Occipital lobe (tissue), 2 donors: ENCODE results near the gene BAG3. TPM values are rescaled to one million over a fixed set of nuclear protein-coding genes. Genes with fewer than 3 reads are reported as not detected.

Experiments
- DNase-seq: peaks from one replicate; lab custom pipeline; 2025; lab: John Stamatoyannopoulos, UW
- total RNA-seq: library from RNA; depleted of rRNA; stranded (reverse); fragments of >200 nt; gene quantifications from one replicate; pipeline ENCODE4 v1.2.3, GENCODE V29; 2014

Gene BAG3
- total RNA-seq, 1 donor from 2014 or later: 0.78 TPM

DNA sequence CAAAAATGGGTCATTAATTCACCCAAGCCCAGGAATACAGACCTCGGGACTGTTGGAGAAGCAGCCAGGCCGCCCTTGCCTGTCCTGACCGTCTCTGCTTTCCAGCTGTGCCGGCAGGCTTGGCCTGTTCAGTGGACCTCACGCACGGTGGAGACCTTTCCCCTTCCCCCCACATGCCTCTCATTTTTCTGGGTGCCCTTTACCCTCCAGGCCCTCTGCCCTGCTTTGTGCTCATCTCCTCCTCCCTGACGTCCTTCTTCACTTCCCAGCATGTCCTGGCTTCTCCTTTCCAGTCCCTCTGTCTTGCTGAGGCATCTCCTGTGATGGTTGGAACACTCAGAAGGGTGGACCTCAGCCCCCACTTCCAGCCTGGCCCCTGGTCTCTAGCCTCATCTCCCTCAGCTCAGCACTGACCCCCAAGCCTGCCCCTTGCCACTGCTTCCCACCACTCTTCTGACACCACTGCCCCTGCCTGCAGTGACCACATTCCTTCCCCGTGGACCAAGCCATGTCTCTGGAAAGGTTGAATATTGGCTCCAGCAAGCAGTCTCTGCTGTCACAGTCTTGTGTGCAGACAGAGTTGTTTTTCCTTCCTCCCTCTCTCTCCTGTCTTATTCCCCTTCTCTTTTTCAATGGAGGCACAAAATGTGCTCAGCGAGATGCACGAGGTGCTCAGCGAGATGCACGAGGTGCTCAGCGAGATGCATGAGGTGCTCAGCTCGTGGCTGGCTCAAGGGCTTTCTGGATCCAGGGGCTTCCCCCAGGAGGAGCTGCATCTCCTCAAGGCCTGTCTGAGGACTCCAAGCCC is 14.9 kb downstream of the BAG3 start:
- no peak for DNase-seq

DNA sequence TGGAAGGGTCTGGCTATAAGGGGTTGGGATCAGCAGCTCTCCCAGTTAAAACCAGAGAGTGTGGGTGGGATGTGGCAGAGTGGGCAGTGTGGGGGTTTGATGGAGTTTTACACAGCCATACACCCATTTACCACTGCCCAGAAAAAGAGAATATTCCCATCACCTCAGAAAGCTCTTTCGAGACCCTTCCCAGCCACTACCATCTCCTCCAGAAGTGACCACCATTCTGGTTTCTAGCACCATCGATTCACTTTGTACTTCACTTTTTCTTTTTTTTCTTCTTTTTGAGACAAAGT is 15.5 kb downstream of the BAG3 start:
- DNase-seq: no peak

GRCh38 chr10:119667562-119668328 is 16.6 kb downstream of the BAG3 start:
- DNase-seq: no peak

DNA sequence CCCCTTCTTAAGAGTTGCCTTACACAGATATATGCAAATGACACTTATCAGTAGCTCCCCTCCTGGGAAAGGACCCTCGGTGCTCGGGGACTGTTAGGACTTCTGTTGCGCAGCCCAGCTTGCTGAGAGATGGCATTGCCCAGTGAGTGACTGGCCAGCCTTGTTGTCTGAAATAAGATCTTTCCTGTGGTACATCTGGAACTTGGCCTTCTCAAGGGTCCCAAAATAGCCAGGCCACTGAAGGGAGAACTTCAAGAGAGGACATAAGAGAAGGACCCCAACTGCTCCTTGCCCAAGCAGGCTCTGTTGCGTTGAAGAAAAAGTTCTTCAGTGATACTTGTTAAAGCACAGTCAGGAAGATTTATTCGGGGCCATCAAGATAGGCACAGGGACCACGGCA is 17.3 kb downstream of the BAG3 start:
- no peak for DNase-seq

DNA sequence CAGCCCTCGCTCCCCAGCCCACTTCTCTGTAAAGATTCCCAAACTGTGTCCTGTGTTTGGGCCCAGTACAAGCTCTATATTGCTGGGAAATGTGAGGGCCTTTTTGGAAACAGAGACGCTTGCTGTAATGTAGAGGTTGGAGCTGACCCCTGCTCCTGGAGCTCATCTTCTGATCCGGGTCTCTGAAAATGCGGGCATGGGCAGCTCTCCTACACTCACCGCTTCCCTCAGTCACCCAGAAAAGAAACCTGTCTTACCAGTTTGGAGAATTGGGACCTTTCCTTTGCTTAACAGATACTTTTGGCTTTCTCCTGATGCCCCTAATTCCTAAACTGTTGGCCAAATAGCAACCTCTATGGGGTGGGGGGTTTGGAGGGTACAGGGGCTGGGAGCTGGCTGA is 18.2 kb downstream of the BAG3 start:
- DNase-seq: no peak

DNA sequence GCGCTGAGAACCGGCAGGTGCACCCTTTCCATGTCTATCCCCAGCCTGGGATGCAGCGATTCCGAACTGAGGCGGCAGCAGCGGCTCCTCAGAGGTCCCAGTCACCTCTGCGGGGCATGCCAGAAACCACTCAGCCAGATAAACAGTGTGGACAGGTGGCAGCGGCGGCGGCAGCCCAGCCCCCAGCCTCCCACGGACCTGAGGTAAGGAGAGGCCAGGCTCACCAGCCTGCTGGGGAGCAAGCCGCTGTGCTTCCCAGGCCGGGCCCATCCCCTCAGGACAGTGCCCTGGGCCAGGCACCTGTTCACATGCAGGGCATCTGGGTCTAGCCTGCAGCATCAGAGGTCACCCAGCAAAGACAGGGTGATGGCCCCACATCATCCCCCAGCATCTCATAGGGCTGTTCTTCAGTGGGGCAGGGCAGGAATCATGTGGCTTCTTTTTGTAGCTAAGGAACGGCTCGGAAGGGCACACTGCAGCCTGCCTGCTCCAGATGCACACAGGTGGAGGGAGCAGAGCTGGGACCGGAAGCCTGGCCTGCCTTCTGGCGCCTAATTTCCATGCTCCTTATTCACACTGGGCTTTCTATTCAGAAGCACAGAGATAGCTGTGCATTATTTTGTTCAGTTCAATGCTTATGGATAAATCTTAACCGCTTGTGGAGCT is 18.9 kb downstream of the BAG3 start:
- DNase-seq: no peak

- DNase-seq: no peak
Measured at GRCh38 chr10:119670717-119671116, 19.5 kb downstream of the BAG3 start.

DNA sequence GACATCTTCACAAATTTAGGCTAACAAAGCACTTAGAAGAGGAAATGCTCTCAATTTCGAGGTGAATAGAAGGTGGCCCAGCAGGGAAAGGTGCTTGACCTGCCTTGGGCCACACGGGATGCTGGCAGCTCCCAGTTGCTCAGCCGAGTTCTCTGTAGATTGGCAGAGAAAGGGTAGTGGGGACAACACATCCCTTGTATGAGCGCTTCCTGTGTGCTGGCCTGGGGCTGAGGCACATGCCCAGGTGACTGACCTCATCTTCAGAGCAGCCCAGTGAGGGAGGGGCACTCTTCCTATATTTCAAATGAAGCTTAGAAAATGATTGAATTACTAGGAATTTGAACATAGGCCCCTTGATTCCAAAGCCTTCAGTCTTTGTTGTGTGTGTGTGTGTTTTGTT is 20.2 kb downstream of the BAG3 start:
- no peak for DNase-seq

DNA sequence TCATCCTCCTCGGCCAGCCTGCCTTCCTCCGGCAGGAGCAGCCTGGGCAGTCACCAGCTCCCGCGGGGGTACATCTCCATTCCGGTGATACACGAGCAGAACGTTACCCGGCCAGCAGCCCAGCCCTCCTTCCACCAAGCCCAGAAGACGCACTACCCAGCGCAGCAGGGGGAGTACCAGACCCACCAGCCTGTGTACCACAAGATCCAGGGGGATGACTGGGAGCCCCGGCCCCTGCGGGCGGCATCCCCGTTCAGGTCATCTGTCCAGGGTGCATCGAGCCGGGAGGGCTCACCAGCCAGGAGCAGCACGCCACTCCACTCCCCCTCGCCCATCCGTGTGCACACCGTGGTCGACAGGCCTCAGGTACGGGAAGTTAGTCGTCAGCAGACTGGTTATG is 21.1 kb downstream of the BAG3 start:
- DNase-seq: no peak

DNA sequence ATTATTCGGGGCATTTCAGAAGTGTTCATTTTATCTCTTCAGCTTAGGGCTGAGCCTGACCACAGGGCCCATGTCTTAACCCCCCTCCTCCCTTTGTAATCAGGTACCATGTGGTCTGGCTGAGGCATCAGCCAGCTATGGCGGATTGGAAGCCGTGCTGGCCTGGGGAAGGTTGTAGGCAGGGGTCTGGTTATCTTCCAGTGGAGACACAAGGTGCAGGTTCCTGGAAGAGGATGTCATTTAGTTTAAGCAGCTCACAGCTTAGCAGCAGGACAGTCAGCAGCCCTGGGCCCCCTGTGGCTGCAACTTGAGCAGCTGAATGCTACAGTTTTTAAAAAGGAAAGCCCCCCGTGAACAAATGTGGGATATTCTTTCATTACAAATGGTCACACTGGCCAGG is 22.1 kb downstream of the BAG3 start:
- no peak for DNase-seq

DNA sequence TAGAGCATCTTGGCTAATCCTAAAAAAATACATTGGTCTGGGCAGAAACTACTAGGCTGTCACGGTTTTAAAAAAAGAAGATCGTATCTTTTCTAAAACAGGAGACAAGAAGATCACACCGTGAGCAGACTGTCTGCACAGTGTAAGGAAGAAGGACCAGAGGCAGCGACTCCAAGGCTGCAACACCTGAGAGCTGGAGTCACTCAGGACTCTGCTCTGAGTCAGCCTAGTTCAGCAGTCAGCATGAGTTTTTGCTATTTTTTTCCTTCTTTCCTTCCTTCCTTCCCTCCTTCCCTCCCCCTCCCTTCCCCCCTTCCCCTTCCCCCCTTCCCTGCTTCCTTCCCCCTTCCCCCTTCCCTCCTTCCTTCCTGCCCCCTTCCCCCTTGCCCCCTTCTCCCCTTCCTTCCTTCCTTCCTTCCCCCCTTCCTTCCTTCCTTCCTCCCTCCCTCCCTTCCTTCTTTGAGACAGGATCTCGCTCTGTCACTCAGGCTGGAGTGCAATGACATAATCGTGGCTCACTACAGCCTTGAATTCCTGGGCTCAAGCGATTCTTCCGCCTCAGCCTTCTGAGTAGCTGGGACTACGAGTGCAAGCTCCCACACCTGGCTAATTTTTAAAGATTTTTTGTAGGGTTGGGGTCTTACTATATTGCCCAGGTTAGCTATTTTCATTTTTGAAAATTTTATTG is 24.4 kb downstream of the BAG3 start:
- DNase-seq: no peak

DNA sequence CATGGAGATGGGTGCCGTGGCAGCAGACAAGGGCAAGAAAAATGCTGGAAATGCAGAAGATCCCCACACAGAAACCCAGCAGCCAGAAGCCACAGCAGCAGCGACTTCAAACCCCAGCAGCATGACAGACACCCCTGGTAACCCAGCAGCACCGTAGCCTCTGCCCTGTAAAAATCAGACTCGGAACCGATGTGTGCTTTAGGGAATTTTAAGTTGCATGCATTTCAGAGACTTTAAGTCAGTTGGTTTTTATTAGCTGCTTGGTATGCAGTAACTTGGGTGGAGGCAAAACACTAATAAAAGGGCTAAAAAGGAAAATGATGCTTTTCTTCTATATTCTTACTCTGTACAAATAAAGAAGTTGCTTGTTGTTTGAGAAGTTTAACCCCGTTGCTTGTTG is 25.9 kb downstream of the BAG3 start:
- DNase-seq: no peak

GRCh38 chr10:119677904-119678755 is 26.9 kb downstream of the BAG3 start:
- no peak for DNase-seq

GRCh38 chr10:119679480-119679829 is 28.3 kb downstream of the BAG3 start:
- no peak for DNase-seq

DNA sequence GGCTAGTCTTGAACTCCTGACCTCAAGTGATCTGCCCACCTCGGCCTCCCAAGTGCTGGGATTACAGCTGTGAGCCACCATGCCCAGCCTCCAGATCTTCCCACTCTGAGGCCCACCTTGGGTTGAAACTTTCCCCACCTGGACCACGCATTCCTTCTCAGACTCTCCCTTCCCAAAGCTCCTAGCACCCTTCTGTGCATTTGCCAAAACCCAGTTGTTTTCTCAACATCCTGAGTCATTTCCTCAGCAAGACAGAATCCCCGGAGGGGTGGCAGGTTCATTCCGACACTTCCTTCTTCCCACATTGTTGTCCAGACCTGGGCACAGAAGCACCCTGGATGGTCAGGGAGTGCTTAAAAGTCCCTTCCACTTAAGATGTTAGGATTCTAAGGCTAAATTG is 28.9 kb downstream of the BAG3 start:
- no peak for DNase-seq

DNA sequence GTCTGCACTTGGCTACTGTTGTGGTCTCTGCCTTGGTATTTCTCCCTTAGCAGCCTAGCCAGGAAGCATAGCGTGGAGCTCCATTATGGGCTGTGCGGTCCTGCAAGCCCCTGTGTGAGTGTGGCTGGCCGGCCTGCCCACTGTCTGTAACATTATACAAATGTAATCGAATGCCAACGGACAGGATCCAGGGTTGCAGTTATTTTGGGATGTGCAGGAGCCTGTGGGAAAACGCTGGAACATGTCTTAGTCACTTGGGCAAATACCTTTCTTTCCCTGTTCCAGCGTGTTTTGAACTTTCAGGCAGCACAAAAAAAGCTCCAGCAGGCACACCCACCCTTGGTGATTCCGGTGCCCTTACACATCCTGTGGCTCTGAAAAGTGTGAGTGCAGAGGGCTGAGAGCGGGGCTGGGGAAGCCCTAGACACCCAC is 29.5 kb downstream of the BAG3 start:
- DNase-seq: no peak

DNA sequence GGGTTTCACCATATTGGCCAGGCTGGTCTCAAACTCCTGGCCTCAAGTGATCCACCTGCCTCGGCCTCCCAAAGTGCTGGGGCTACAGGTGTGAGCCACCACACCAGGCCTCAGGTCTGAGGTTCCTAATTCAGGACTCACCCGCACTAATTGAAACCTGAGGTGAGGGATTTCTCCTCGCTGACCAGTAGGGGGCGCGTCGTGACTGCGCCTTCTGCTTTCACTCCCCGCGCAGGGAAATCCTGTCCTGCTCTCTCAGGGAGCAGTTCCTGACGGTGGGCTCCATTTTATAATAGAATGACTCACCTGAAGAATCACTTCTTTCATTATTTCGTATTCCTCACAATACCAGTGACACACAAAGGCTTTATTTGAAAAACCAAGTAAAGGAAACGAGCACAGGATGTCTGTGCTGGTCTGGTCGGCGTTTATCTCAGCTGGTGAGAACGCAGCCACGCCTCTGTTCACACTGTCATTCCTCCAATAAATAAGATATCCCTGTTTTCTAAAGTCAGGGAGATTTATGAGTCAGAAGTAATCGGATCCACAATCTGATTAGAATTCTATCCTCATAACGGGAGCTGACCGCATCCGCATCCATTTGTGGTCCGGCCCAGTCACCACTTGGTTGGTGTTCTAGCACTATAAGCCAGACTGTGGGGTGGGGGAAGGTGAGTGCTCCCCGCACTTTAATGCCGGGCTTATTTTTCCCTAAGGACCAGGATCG is 35.4 kb downstream of the BAG3 start:
- DNase-seq: peak; percentile 63

GRCh38 chr10:119687192-119688032 is 36.2 kb downstream of the BAG3 start:
- DNase-seq: no peak

GRCh38 chr10:119688033-119688508 is 36.9 kb downstream of the BAG3 start:
- DNase-seq: no peak
